Type B pancreatic cell (in vitro differentiated cells): ENCODE data around the gene NDUFB2. TPM values are rescaled to one million over a fixed set of nuclear protein-coding genes. Genes with fewer than 3 reads are reported as not detected.
A peak's percentile ranks its signal among the peaks of the same experiment; 100 is the strongest.
"Not testable (repeated sequence)": the region's sequence is repeated elsewhere in the genome, so short reads cannot be mapped to it uniquely, and the experiment has no call there.

ENCODE experiments used
- DNase-seq: peaks from one replicate; pipeline ENCODE4 v3.0.0; 2021; ENCODE audit warnings: mixed read lengths; ENCODE audit not compliant: unreplicated experiment; ENCODE audit errors: extremely low spot score
- H3K27ac Mint-ChIP-seq: 2 replicates; pipeline ENCODE4 v1.8.0; 2021; ENCODE audit warnings: mild to moderate bottlenecking, mixed read lengths
- H3K27me3 Mint-ChIP-seq: 2 replicates; pipeline ENCODE4 v1.8.0; 2021; ENCODE audit warnings: mixed read lengths
- H3K36me3 Mint-ChIP-seq: 2 replicates; pipeline ENCODE4 v1.8.0; 2021; ENCODE audit warnings: mixed read lengths
- H3K4me1 Mint-ChIP-seq: one replicate; pipeline ENCODE4 v1.8.0; 2021; ENCODE audit warnings: mixed read lengths; ENCODE audit not compliant: unreplicated experiment
- H3K4me3 Mint-ChIP-seq: 2 replicates; pipeline ENCODE4 v1.8.0; 2021; ENCODE audit warnings: mild to moderate bottlenecking, mixed read lengths
- H3K9me3 Mint-ChIP-seq: 2 replicates; pipeline ENCODE4 v1.8.0; 2021; ENCODE audit warnings: mixed read lengths
- total RNA-seq: library from RNA; stranded (reverse); gene quantifications from 2 replicates; pipeline ENCODE4 v1.2.1, GENCODE V29; 2021; ENCODE audit warnings: low replicate concordance
- TF ChIP-seq, protein P1 (sequence below): fragments of 200-600 bp; sonication (generic); conservative IDR thresholded peaks from 2 replicates; pipeline ENCODE4 v1.5.0; 2021; ENCODE audit warnings: antibody characterized with exemption, mild to moderate bottlenecking

Gene NDUFB2
- total RNA-seq, 1 donor from 2014 or later = 179 TPM

GRCh38 chr7:140659856-140660255 lies 36.7 kb upstream of the NDUFB2 start:
- DNase-seq = no peak
- no peaks in the 10 kb centered on the region for H3K27me3 Mint-ChIP-seq
- H3K4me3 Mint-ChIP-seq = no peak overlapping the region
- H3K9me3 Mint-ChIP-seq = no peaks in the 10 kb centered on the region
- TF ChIP-seq, protein P1, sequence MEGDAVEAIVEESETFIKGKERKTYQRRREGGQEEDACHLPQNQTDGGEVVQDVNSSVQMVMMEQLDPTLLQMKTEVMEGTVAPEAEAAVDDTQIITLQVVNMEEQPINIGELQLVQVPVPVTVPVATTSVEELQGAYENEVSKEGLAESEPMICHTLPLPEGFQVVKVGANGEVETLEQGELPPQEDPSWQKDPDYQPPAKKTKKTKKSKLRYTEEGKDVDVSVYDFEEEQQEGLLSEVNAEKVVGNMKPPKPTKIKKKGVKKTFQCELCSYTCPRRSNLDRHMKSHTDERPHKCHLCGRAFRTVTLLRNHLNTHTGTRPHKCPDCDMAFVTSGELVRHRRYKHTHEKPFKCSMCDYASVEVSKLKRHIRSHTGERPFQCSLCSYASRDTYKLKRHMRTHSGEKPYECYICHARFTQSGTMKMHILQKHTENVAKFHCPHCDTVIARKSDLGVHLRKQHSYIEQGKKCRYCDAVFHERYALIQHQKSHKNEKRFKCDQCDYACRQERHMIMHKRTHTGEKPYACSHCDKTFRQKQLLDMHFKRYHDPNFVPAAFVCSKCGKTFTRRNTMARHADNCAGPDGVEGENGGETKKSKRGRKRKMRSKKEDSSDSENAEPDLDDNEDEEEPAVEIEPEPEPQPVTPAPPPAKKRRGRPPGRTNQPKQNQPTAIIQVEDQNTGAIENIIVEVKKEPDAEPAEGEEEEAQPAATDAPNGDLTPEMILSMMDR = no peak
- H3K36me3 Mint-ChIP-seq = no peaks in the 10 kb centered on the region
- no peak overlapping the region for H3K27ac Mint-ChIP-seq
- H3K4me1 Mint-ChIP-seq = peaks cover 19% of the 10 kb centered on the region

DNA sequence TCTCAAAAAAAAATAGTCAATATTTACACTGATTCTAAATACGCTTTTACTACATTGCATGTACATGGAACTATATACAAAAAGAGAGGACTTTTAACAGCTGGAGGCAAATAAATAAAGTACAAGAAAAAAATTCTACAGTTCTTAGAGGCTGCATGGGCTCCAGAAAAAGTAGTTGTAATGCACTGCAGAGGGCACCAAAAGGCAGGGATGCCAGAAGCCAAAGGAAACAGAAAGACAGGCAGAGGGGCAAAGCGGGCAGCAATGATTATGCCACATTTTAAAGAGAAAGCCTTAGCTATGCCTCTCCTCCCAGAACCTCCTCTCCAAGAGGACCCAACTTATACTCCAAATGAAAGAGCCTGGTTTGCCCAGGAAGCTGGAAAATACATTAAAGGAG lies 35.4 kb upstream of the NDUFB2 start:
- Mint-ChIP-seq H3K4me3 (no peak overlapping the region), H3K27me3 (no peaks in the 10 kb centered on the region), H3K4me1 (peaks cover 16% of the 10 kb centered on the region), H3K9me3 (no peaks in the 10 kb centered on the region), H3K27ac (no peak overlapping the region), H3K36me3 (no peaks in the 10 kb centered on the region)
- no peak for DNase-seq
- TF ChIP-seq, protein P1 = no peak

DNA sequence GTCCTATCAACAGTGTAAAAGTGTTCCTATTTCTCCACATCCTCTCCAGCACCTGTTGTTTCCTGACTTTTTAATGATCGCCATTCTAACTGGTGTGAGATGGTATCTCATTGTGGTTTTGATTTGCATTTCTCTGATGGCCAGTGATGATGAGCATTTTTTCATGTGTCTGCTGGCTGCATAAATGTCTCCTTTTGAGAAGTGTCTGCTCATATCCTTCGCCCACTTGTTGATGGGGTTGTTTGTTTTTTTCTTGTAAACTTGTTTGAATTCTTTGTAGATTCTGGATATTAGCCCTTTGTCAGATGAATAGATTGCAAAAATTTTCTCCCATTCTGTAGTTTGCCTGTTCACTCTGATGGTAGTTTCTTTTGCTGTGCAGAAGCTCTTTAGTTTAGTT lies 33.6 kb upstream of the NDUFB2 start:
- H3K4me3 Mint-ChIP-seq, H3K4me1 Mint-ChIP-seq, H3K27ac Mint-ChIP-seq, H3K9me3 Mint-ChIP-seq, H3K36me3 Mint-ChIP-seq, DNase-seq, H3K27me3 Mint-ChIP-seq: not testable (repeated sequence)

DNA sequence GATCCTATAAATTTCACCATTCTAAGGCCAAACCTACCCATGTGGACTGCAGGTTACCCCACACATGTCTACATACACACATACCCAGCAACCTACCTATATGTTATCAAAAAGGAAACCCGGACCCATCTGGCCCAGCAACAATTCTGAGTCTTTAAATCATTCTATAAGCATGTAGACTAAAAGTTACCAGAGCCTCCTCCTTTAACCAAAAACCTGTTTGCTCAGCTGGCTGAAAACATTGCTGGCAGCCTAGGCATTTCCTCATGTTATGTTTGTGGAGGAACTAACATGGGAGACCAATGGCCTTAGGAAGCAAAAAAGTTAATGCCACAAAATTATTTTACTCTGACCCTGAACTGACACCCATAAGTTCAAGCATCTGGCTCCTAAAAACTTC lies 29.0 kb upstream of the NDUFB2 start:
- no peak for DNase-seq
- H3K27ac Mint-ChIP-seq = peak overlapping the region; percentile 92
- H3K4me1 Mint-ChIP-seq = peaks cover 5% of the 10 kb centered on the region
- no peaks in the 10 kb centered on the region for H3K27me3 Mint-ChIP-seq
- H3K9me3 Mint-ChIP-seq = no peaks in the 10 kb centered on the region
- TF ChIP-seq, protein P1 = no peak
- peak overlapping the region; percentile 60 for H3K4me3 Mint-ChIP-seq
- H3K36me3 Mint-ChIP-seq = no peaks in the 10 kb centered on the region

- H3K4me1 Mint-ChIP-seq = peaks cover 6% of the 10 kb centered on the region
These were observed 27.9 kb upstream of the NDUFB2 start for GRCh38 chr7:140668641-140669040.

GRCh38 chr7:140669352-140669751 lies 27.2 kb upstream of the NDUFB2 start:
- TF ChIP-seq, protein P1 = no peak
- DNase-seq = no peak
- H3K4me1 Mint-ChIP-seq = peaks cover 9% of the 10 kb centered on the region
- H3K27ac Mint-ChIP-seq = no peak overlapping the region
- no peaks in the 10 kb centered on the region for H3K27me3 Mint-ChIP-seq
- no peaks in the 10 kb centered on the region for H3K9me3 Mint-ChIP-seq
- H3K36me3 Mint-ChIP-seq = no peaks in the 10 kb centered on the region
- H3K4me3 Mint-ChIP-seq = peak overlapping the region; percentile 32

More at GRCh38 chr7:140668641-140669040, 27.9 kb upstream of the NDUFB2 start:
- DNase-seq = no peak
- Mint-ChIP-seq H3K27me3 (no peaks in the 10 kb centered on the region), H3K36me3 (no peaks in the 10 kb centered on the region), H3K9me3 (no peaks in the 10 kb centered on the region), H3K4me3 (no peak overlapping the region), H3K27ac (no peak overlapping the region)
- TF ChIP-seq, protein P1 = no peak

- not testable (repeated sequence) for H3K36me3 Mint-ChIP-seq, DNase-seq, H3K27me3 Mint-ChIP-seq, H3K9me3 Mint-ChIP-seq, H3K27ac Mint-ChIP-seq
- Mint-ChIP-seq H3K4me1 (peaks cover 14% of the 10 kb centered on the region), H3K4me3 (peak overlapping the region; percentile 49)
These were observed 26.6 kb upstream of the NDUFB2 start for GRCh38 chr7:140669862-140670261.
